A549 (cell line): ENCODE results near the gene ABHD8. TPM values are rescaled to one million over a fixed set of nuclear protein-coding genes. Genes with fewer than 3 reads are reported as not detected.
A peak's percentile ranks its signal among the peaks of the same experiment; 100 is the strongest.

Source experiments
- ATAC-seq, 2 experiments: fragments of 200-7000 bp in 1 of 2; fragments of >200 bp in 1 of 2; cut with Nextera tagmentation in 1 of 2; cut with Tn5 transposase in 1 of 2; 3 replicates each; pipeline versions ENCODE4 v1.8.0 to v1.9.1; 2018 to 2020; ENCODE audit warnings: mild to moderate bottlenecking in 1 of 2, moderate library complexity in 1 of 2
- CTCF ChIA-PET: fragments of 300-600 bp; sonication (Branson Sonifier 250); formaldehyde crosslinking; extraction: SDS; loops from one replicate; lab custom pipeline; 2021; ENCODE audit warnings: antibody characterized with exemption, inconsistent platforms; lab: Yijun Ruan, JAX
- POLR2A ChIA-PET: fragments of 350-600 bp; formaldehyde crosslinking; extraction: SDS; loops from one replicate; lab custom pipeline; 2021; ENCODE audit warnings: antibody characterized with exemption, inconsistent platforms; lab: Yijun Ruan, JAX
- DNase-seq, 2 experiments: peaks; one replicate each; pipeline versions ENCODE4 v3.0.0 to v3.0.0-alpha.2; 2011 to 2016; ENCODE audit warnings: low read depth in 1 of 2, low spot score in 1 of 2
- FAIRE-seq: peaks from 2 replicates; lab custom pipeline; 2011; peaks lifted over from hg19 to GRCh38; lab: Jason Lieb, UNC
- H3K27ac ChIP-seq, 2 experiments: fragments of >200 bp; sonication (Bioruptor Twin); formaldehyde crosslinking; 3 replicates each; pipeline ENCODE4 v1.5.1; 2016 to 2017
- H3K4me1 ChIP-seq: fragments of >200 bp; sonication (Bioruptor Twin); formaldehyde crosslinking; 3 replicates; pipeline ENCODE4 v1.6.1; 2016
- H3K4me2 ChIP-seq: fragments of >200 bp; sonication (Bioruptor Twin); formaldehyde crosslinking; 3 replicates; pipeline ENCODE4 v1.6.1; 2016
- H3K4me3 ChIP-seq: fragments of >200 bp; sonication (Bioruptor Twin); formaldehyde crosslinking; 3 replicates; pipeline ENCODE4 v1.5.1; 2016
- H3K9me3 ChIP-seq: fragments of >200 bp; sonication (Bioruptor Twin); formaldehyde crosslinking; 3 replicates; pipeline ENCODE4 v1.6.1; 2016
- BHLHE40 ChIP-seq: IDR thresholded peaks from 2 replicates; pipeline ENCODE4 v1.6.1; 2012; ENCODE audit warnings: low read depth, low read length, inconsistent platforms
- CBX2 ChIP-seq: fragments of 200-600 bp; sonication (generic); IDR thresholded peaks from 2 replicates; pipeline ENCODE4 v1.6.1; 2016; ENCODE audit warnings: low read depth, mild to moderate bottlenecking, borderline replicate concordance
- CEBPB ChIP-seq, 2 experiments: fragments of >200 bp in 1 of 2; sonication (Bioruptor Twin) in 1 of 2; formaldehyde crosslinking in 1 of 2; IDR thresholded peaks; 2 replicates each; pipeline ENCODE4 v1.6.1; 2012 to 2016
- CHD2 ChIP-seq: fragments of 150-350 bp; IDR thresholded peaks from 2 replicates; pipeline ENCODE4 v1.6.1; 2014; ENCODE audit warnings: low read length; ENCODE audit not compliant: partially characterized antibody
- CTCF ChIP-seq: fragments of >200 bp; sonication (Bioruptor Twin); formaldehyde crosslinking; IDR thresholded peaks from 3 replicates; pipeline ENCODE4 v1.5.1; 2016
- EP300 ChIP-seq, 2 experiments: fragments of >200 bp; sonication (Bioruptor Twin); formaldehyde crosslinking; IDR thresholded peaks; 2 replicates in 1 of 2; 3 replicates in 1 of 2; pipeline ENCODE4 v1.6.1; 2016 to 2017
- FOXS1 ChIP-seq: fragments of 250-450 bp; sonication (Bioruptor Pico); IDR thresholded peaks from 2 replicates; pipeline ENCODE4 v1.5.0; 2020; ENCODE audit warnings: mild to moderate bottlenecking, moderate library complexity
- HDAC2 ChIP-seq: fragments of 200-600 bp; sonication (generic); IDR thresholded peaks from 2 replicates; pipeline ENCODE4 v1.6.1; 2016
- HOXB13 ChIP-seq: fragments of 250-450 bp; sonication (Bioruptor Pico); IDR thresholded peaks from 2 replicates; pipeline ENCODE4 v1.5.0; 2020; ENCODE audit warnings: low read depth, mild to moderate bottlenecking, moderate library complexity
- HOXB5 ChIP-seq: fragments of 250-450 bp; sonication (Bioruptor Pico); IDR thresholded peaks from 2 replicates; pipeline ENCODE4 v1.5.0; 2020; ENCODE audit warnings: mild to moderate bottlenecking, moderate library complexity
- KDM1A ChIP-seq: fragments of 200-600 bp; sonication (generic); IDR thresholded peaks from 2 replicates; pipeline ENCODE4 v1.6.1; 2016; ENCODE audit warnings: low read depth, mild to moderate bottlenecking
- NFE2L2 ChIP-seq: fragments of 150-350 bp; conservative IDR thresholded peaks from 2 replicates; pipeline ENCODE4 v1.6.1; 2014; ENCODE audit warnings: low read length
- NR3C1 ChIP-seq: fragments of >200 bp; sonication (Bioruptor Twin); formaldehyde crosslinking; IDR thresholded peaks from 3 replicates; pipeline ENCODE4 v1.6.1; 2017
- POLR2A ChIP-seq: IDR thresholded peaks from 2 replicates; pipeline ENCODE4 v1.6.1; 2012; ENCODE audit warnings: mild to moderate bottlenecking, low read length
- RAD21 ChIP-seq, 2 experiments: fragments of >200 bp in 1 of 2; sonication (Bioruptor Twin) in 1 of 2; formaldehyde crosslinking in 1 of 2; IDR thresholded peaks in 1 of 2; conservative IDR thresholded peaks in 1 of 2; 2 replicates in 1 of 2; 3 replicates in 1 of 2; pipeline ENCODE4 v1.6.1; 2012 to 2018; ENCODE audit warnings: inconsistent platforms in 1 of 2
- RCOR1 ChIP-seq: fragments of 150-350 bp; IDR thresholded peaks from 2 replicates; pipeline ENCODE4 v1.6.1; 2014; ENCODE audit warnings: antibody characterized with exemption, low read length, low read depth
- SMC3 ChIP-seq: fragments of >200 bp; sonication (Bioruptor Twin); formaldehyde crosslinking; IDR thresholded peaks from 3 replicates; pipeline ENCODE4 v1.6.1; 2018; ENCODE audit warnings: inconsistent platforms
- SREBF2 ChIP-seq: fragments of 450-650 bp; IDR thresholded peaks from 2 replicates; pipeline ENCODE4 v1.6.1; 2014; ENCODE audit warnings: mild to moderate bottlenecking, moderate library complexity
- ZFP36 ChIP-seq: fragments of 450-650 bp; IDR thresholded peaks from 2 replicates; pipeline ENCODE4 v1.6.1; 2014; ENCODE audit warnings: borderline replicate concordance; ENCODE audit not compliant: partially characterized antibody
- WGBS: methylation state at CpG from one replicate; pipeline ENCODE4 v1.1.6; 2017; ENCODE audit errors: missing lambda C conversion rate; 5-methylcytosine and 5-hydroxymethylcytosine counted together
- polyA plus RNA-seq, 4 experiments: library from polyadenylated mRNA; depleted of rRNA in 3 of 4; stranded (reverse); fragments of >200 nt; fragmentation: RNase III in 1 of 4; extraction: RNeasy Plus Mini Kit Qiagen cat#74134 plus additional on column Dnase treatment in 1 of 4; gene quantifications; 2 replicates in 3 of 4; 3 replicates in 1 of 4; pipeline ENCODE4 v1.2.3, GENCODE V29; 2011 to 2017
- TF ChIP-seq, protein P1 (sequence below): fragments of >200 bp; sonication (Bioruptor Twin); formaldehyde crosslinking; IDR thresholded peaks from 2 replicates; pipeline ENCODE4 v1.6.1; 2016

Gene ABHD8
- polyA plus RNA-seq, 2 of the 4 experiments (the other 2 are of a cell fraction), result 2.3 to 4.2 TPM

- H3K4me3 ChIP-seq, result no peak overlapping the region
These were observed 1.4 kb upstream of the ABHD8 start for GRCh38 chr19:17304386-17305215.

DNA sequence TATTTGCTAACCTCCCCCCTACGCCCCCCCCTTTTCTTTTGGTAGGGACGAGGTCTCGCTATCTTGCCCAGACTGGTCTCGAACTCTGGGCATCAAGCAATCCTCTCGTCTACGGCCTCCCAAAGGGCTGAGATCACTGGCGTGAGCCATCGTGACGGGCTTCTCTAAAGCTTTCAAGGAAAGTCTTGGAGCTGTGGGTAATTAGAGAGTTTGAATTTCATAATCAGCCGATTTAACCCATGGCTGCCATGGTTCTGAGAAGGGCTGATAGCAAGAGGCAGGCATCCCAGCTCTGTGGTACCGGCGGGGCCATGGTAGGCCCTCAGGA lies 679 bp upstream of the ABHD8 start:
- WGBS, result 84% methylated on average over 10 of the region's 12 CpGs
- no peak overlapping the region for H3K4me3 ChIP-seq
- CTCF ChIA-PET, result interaction anchor here (0.8 to 8.7 kb wide), 3 partner anchors 10 to 82 kb away, joined by 5 to 98 read pairs (median 8); no protein-coding TSS in a partner anchor
- ATAC-seq (no peak), FAIRE-seq (no peak), DNase-seq (no peak)
- POLR2A ChIA-PET, result interaction anchor here (1.9 kb wide), 1 partner anchor 11 kb away, joined by 15 read pairs; no protein-coding TSS in a partner anchor
- no peak for TF ChIP-seq CEBPB (IDR thresholded peaks at IDR 0.05)
- TF ChIP-seq RCOR1, result no peak
- no peak for TF ChIP-seq SMC3
- TF ChIP-seq, protein P1, sequence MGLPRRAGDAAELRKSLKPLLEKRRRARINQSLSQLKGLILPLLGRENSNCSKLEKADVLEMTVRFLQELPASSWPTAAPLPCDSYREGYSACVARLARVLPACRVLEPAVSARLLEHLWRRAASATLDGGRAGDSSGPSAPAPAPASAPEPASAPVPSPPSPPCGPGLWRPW, result no peak
- TF ChIP-seq BHLHE40, result no peak
- TF ChIP-seq HDAC2, result no peak
- TF ChIP-seq CTCF, result no peak
- TF ChIP-seq POLR2A, result no peak
- peak overlapping the region; percentile 93 for H3K4me2 ChIP-seq
- H3K9me3 ChIP-seq, result no peaks in the 10 kb centered on the region
- peaks cover 28% of the 10 kb centered on the region for H3K4me1 ChIP-seq
- peak overlapping the region; percentile 62 to 87 for H3K27ac ChIP-seq

More at GRCh38 chr19:17304386-17305215, 1.4 kb upstream of the ABHD8 start:
- 56% methylated on average over 12 of the region's 12 CpGs for WGBS
- Histone ChIP-seq H3K27ac (peak overlapping the region; percentile 73 to 87), H3K4me2 (peak overlapping the region; percentile 93), H3K4me1 (peaks cover 28% of the 10 kb centered on the region), H3K9me3 (no peaks in the 10 kb centered on the region)
- no peak for DNase-seq
- TF ChIP-seq HOXB5 (CRISPR knock-in tag) (no peak), SREBF2 (no peak), NR3C1 (no peak), HOXB13 (no peak), RAD21 (conservative IDR thresholded peaks at IDR 0.05 in 1 of 2, IDR thresholded peaks at IDR 0.05 in 1 of 2) (no peak)
- no peak for ATAC-seq
- ChIA-PET POLR2A (interaction anchor here (0.7 to 1.9 kb wide), 5 partner anchors 12 to 89 kb away, joined by 3 to 15 read pairs (median 4); partner anchors contain the start of gene ANO8), CTCF (interaction anchor here (0.6 to 8.7 kb wide), 12 partner anchors 11 to 1890 kb away, joined by 3 to 98 read pairs (median 4); no protein-coding TSS in a partner anchor)
- FAIRE-seq, result no peak

DNA sequence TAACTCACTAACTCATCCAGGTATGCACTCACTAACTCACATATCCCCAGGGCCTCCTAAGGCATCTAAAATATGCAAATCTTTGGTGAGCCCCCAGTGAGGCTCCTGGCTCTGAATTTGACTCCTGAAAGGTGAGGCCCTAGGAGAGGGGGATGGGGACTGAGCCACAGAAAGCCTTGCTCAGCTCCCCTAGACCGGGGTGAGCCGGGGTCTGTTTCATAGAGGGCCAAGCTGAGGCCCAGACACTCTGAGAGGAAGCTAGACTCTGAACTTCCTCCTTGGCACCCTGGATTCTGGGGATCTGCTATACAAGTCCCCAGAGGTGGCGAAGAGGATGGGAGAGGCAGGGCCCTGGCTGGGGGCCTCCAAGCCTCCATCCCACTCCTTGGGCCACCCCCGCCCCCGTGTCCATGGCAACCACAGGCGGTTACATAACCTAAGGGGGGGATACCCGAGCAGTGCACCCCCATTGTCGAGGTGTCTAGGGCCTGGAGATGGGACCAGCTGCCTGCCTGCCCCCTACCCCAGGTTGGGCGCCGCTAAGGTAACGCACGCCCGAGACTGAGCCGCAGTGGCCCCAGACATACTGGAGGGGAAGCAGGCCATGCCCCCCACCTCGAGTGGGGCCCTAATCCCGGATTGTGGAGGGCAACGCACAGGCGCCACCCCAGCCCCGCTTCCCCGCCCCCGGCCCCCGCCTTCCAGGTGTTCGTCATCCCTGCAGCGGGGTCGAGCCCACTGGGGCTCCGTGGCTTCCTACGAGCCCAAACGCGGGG lies 646 bp downstream of the ABHD8 start:
- Histone ChIP-seq H3K9me3 (0 out of 3 replicates have a peak, but pooled peaks cover 3% of the 10 kb centered on the region), H3K27ac (peak overlapping the region; percentile 87 to 95), H3K4me3 (peak overlapping the region; percentile 65), H3K4me1 (peaks cover 28% of the 10 kb centered on the region), H3K4me2 (peak overlapping the region; percentile 93)
- WGBS, result 37% methylated on average over 9 of the region's 29 CpGs
- peak in 1 of 2 experiments; percentile 3; a peak in 1 of 6 replicates for ATAC-seq
- DNase-seq, result no peak
- POLR2A ChIA-PET, result interaction anchor here (0.6 kb wide), 1 partner anchor 35 kb away, joined by 5 read pairs; no protein-coding TSS in a partner anchor
- TF ChIP-seq CHD2 (no peak), KDM1A (no peak), NFE2L2 (no peak), EP300 (IDR thresholded peaks at IDR 0.05) (no peak), ZFP36 (no peak), FOXS1 (CRISPR knock-in tag) (no peak), CTCF (no peak), CBX2 (no peak)
- FAIRE-seq, result no peak
- CTCF ChIA-PET, result interaction anchor here (1.0 to 8.7 kb wide), 3 partner anchors 9 to 83 kb away, joined by 3 to 98 read pairs (median 8); no protein-coding TSS in a partner anchor
